NCI-H345 treated with DMSO at 0.1 percent for 48 hours (cell line): Measurements from ENCODE around the gene HYLS1.

Experiments used
- DNase-seq: peaks from one replicate; lab custom pipeline; 2025; ENCODE audit not compliant: unreplicated experiment; lab: John Stamatoyannopoulos, UW

Gene HYLS1

DNA sequence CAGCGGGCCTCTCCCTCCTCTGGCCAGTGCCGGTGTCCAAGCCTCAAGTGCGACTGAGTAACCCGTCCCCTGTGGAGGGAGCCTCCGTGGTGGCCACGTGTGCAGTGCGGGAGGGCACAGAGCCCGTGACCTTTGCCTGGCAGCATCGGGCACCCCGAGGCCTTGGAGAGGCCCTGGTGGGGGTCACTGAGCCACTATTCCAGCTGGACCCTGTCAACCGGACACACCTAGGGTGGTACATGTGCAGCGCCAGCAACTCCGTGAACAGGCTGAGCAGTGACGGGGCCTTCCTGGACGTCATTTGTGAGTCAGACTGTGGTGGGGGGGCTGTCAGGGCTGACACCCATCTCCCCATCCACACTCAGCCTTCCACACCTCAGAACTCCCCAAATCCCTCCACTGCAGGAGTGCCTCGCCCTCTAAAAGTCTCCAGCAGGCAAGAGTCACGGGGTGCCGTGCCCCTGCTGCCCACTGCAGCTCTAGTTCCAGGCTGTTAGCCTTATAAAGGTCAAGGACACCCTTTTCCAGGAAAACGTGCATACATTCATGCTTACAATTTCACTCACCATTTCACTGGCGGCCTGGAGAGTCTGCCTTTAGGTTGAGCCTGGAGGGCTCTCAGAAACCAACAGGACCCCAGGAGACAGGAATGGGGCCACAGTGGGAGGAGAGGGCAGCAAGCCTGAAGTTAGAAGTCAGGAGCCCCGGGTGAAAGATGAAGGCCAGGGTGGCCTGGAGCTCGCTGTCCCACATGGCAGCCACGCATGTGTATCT, 61.0 kb downstream of the HYLS1 start:
- DNase-seq: no peak

DNA sequence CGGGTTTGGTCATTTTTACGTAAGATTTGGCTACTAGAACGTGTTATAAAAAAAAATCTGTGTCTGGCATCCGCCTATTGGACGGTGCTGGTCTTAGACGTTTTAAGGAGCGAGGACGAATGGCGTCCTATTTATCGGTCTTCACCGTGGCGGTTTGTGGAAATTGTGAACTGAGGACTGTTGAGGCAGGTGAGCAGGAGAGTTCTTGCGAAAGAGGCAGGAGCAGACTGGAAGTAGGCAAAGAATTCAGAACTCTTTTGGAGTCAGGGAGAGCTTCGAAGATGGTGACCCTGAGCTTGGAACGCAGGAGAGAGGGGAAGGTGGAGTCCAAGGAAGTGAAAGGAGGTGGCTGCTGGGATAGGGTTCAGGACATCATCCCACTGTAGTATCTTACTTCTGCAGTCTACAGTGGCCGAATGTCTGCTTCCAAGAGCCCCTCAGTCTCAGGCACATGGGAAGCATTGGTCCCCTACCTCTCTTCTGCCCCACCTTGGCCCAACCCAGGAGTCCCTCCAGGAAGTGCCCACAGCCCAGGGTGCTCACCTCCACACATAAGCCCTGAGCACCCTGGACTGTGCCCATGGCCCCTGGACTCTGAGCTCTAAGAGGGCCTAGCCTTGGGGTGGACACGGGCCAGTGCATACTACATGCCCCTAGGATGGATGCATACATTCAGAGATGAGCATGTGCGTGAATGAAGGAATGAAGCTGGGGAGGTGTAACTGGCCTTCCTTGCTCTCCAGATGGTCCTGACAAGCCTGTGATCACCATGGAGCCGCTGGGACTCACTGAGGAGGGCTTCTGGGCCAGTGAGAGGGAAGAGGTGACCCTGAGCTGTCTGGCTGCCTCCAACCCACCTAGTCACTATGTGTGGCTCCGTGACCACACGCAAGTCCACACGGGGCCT, 62.1 kb downstream of the HYLS1 start:
- no peak for DNase-seq

DNA sequence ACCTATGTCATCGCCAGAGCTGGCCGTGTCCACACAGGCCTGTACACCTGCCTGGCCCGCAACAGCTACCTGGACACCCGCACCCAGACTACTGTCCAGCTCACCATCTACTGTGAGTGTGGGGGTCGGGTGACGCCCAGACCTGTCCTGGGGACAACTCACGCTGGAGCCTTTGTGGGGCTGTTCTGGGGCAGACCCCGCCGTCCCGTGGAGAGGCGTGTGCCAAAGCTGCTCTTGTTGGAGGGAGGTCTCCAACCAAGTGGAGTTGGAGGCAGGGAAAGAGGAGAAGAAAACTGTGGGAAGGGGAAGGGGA, 62.7 kb downstream of the HYLS1 start:
- no peak for DNase-seq
